HG02571 (cell line): ENCODE data around the gene CBX5.
A peak's percentile ranks its signal among the peaks of the same experiment; 100 is the strongest.
"Not testable (repeated sequence)": the region's sequence is repeated elsewhere in the genome, so short reads cannot be mapped to it uniquely, and the experiment has no call there.

Source experiments
- ATAC-seq: cut with Tn5 transposase; IDR thresholded peaks from one replicate; pipeline ENCODE4 v1.9.1; 2021; ENCODE audit warnings: mild to moderate bottlenecking, moderate library complexity; ENCODE audit not compliant: unreplicated experiment

The CBX5 gene

GRCh38 chr12:54270345-54270744 lies 9.6 kb downstream of the CBX5 start:
- no peak for ATAC-seq

- ATAC-seq = no peak
These were observed 13.1 kb downstream of the CBX5 start for GRCh38 chr12:54266852-54267251.

- ATAC-seq = no peak
These were observed 14.5 kb downstream of the CBX5 start for GRCh38 chr12:54265364-54265812.

GRCh38 chr12:54262403-54262925 lies 17.5 kb downstream of the CBX5 start:
- ATAC-seq = no peak

- ATAC-seq = no peak
These were observed 18.0 kb downstream of the CBX5 start for GRCh38 chr12:54261815-54262402.

GRCh38 chr12:54259194-54260011 lies 20.5 kb downstream of the CBX5 start:
- peak; percentile 80 for ATAC-seq

GRCh38 chr12:54258201-54258681 lies 21.7 kb downstream of the CBX5 start:
- no peak for ATAC-seq

GRCh38 chr12:54257332-54257731 lies 22.6 kb downstream of the CBX5 start:
- no peak for ATAC-seq

GRCh38 chr12:54253240-54253639 lies 26.7 kb downstream of the CBX5 start:
- no peak for ATAC-seq

GRCh38 chr12:54251667-54252284 lies 28.1 kb downstream of the CBX5 start:
- no peak for ATAC-seq

- no peak for ATAC-seq
These were observed 30.4 kb downstream of the CBX5 start for GRCh38 chr12:54249489-54249888.

- no peak for ATAC-seq
These were observed 33.8 kb downstream of the CBX5 start for GRCh38 chr12:54246011-54246641.

GRCh38 chr12:54240971-54241588 lies 38.8 kb downstream of the CBX5 start:
- no peak for ATAC-seq

GRCh38 chr12:54240129-54240528 lies 39.8 kb downstream of the CBX5 start:
- no peak for ATAC-seq

- ATAC-seq = no peak
These were observed 40.3 kb downstream of the CBX5 start for GRCh38 chr12:54239620-54240019.

GRCh38 chr12:54238531-54238930 lies 41.4 kb downstream of the CBX5 start:
- ATAC-seq = no peak

- no peak for ATAC-seq
These were observed 47.1 kb downstream of the CBX5 start for GRCh38 chr12:54232790-54233189.

- ATAC-seq = not testable (repeated sequence)
These were observed 48.7 kb downstream of the CBX5 start for GRCh38 chr12:54231269-54231668.

GRCh38 chr12:54230555-54230954 lies 49.4 kb downstream of the CBX5 start:
- ATAC-seq = no peak

GRCh38 chr12:54229624-54230212 lies 50.2 kb downstream of the CBX5 start:
- no peak for ATAC-seq
